Nephron (organoid): ENCODE data around the gene IGSF23.

ENCODE experiments used
- H3K27ac Mint-ChIP-seq, 3 experiments: 2 replicates each; pipeline ENCODE4 v1.8.0; 2020; ENCODE audit warnings: mixed read lengths in 3 of 3, mild to moderate bottlenecking in 2 of 3, moderate library complexity in 1 of 3
- H3K27me3 Mint-ChIP-seq: 2 replicates; pipeline ENCODE4 v1.8.0; 2021; ENCODE audit warnings: low read depth, mild to moderate bottlenecking, moderate library complexity, mixed read lengths
- H3K36me3 Mint-ChIP-seq: 2 replicates; pipeline ENCODE4 v1.8.0; 2020; ENCODE audit warnings: low read depth, mixed read lengths
- H3K4me1 Mint-ChIP-seq: 2 replicates; pipeline ENCODE4 v1.8.0; 2020; ENCODE audit warnings: mixed read lengths
- H3K4me3 Mint-ChIP-seq, 3 experiments: 2 replicates each; pipeline ENCODE4 v1.8.0; 2020; ENCODE audit warnings: mild to moderate bottlenecking in 3 of 3, mixed read lengths in 3 of 3, moderate library complexity in 2 of 3
- H3K9me3 Mint-ChIP-seq: 2 replicates; pipeline ENCODE4 v1.8.0; 2020; ENCODE audit warnings: mixed read lengths
- TF ChIP-seq, protein P1 (sequence below), 3 experiments: fragments of 200-600 bp; sonication (generic); IDR thresholded peaks; one replicate each; pipeline ENCODE4 v1.5.0; 2021; ENCODE audit warnings: antibody characterized with exemption in 3 of 3; ENCODE audit not compliant: unreplicated experiment in 3 of 3

Gene IGSF23

DNA sequence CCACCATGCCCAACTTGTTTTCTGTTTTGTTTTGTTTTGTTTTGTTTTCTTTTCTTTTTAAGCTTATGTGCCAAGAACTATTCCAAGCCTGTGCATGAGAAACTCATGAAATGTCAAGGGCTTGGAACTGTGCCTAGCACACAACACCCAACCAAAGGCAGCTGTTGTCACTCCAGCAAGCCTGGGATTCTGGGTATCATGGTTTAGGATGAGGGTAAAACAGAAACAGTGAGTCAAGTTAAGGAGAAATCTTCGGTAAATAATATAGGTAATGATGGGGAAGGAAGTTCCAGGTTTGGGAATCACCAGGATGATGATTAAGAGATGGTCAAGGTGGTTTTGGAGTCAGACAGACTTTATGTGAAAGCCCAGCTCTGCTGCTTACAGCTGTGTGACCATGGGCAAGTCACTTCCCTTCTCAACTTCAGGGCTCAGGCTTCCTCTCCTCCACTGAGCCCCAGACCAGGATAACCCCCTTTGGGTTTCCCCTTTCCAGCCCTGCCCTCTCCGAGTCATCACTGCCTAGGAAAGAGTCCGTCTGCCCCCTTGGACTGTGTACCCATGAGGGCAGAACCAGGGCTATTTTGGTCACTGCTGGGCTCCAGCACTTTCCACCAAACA lies 35.4 kb downstream of the IGSF23 start:
- Mint-ChIP-seq H3K4me3 (peak overlapping the region in 1 of 3 experiments; percentile 22), H3K27me3 (no peaks in the 10 kb centered on the region), H3K27ac (peak overlapping the region in 1 of 3 experiments; percentile 88), H3K36me3 (peaks cover 29% of the 10 kb centered on the region), H3K9me3 (no peaks in the 10 kb centered on the region), H3K4me1 (peaks cover 11% of the 10 kb centered on the region)
- TF ChIP-seq, protein P1, sequence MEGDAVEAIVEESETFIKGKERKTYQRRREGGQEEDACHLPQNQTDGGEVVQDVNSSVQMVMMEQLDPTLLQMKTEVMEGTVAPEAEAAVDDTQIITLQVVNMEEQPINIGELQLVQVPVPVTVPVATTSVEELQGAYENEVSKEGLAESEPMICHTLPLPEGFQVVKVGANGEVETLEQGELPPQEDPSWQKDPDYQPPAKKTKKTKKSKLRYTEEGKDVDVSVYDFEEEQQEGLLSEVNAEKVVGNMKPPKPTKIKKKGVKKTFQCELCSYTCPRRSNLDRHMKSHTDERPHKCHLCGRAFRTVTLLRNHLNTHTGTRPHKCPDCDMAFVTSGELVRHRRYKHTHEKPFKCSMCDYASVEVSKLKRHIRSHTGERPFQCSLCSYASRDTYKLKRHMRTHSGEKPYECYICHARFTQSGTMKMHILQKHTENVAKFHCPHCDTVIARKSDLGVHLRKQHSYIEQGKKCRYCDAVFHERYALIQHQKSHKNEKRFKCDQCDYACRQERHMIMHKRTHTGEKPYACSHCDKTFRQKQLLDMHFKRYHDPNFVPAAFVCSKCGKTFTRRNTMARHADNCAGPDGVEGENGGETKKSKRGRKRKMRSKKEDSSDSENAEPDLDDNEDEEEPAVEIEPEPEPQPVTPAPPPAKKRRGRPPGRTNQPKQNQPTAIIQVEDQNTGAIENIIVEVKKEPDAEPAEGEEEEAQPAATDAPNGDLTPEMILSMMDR (IDR thresholded peaks at IDR 0.05; ENCODE audit: unreplicated experiment in 3 of 3) = no peak

DNA sequence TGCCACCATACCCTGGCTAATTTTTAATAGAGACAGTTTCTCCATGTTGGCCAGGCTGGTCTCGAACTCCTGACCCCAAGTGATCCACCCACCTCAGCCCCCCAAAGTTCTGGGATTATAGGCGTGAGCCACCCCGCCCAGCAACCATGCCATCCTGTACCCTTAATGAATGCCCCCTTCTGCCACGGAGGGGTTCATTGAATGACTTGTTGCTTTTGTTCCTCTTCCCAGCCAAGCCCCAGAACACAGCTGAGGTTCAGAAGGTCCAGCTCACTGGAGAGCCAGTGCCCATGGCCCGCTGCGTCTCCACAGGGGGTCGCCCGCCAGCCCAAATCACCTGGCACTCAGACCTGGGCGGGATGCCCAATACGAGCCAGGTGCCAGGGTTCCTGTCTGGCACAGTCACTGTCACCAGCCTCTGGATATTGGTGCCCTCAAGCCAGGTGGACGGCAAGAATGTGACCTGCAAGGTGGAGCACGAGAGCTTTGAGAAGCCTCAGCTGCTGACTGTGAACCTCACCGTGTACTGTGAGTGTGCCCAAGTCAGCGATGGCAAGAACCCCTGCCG lies 36.3 kb downstream of the IGSF23 start:
- no peaks in the 10 kb centered on the region for H3K27me3 Mint-ChIP-seq
- H3K27ac Mint-ChIP-seq = no peak overlapping the region
- no peaks in the 10 kb centered on the region for H3K9me3 Mint-ChIP-seq
- H3K4me3 Mint-ChIP-seq = no peak overlapping the region
- H3K36me3 Mint-ChIP-seq = peaks cover 32% of the 10 kb centered on the region
- TF ChIP-seq, protein P1 (IDR thresholded peaks at IDR 0.05; ENCODE audit: unreplicated experiment in 3 of 3) = no peak
- H3K4me1 Mint-ChIP-seq = peaks cover 11% of the 10 kb centered on the region

DNA sequence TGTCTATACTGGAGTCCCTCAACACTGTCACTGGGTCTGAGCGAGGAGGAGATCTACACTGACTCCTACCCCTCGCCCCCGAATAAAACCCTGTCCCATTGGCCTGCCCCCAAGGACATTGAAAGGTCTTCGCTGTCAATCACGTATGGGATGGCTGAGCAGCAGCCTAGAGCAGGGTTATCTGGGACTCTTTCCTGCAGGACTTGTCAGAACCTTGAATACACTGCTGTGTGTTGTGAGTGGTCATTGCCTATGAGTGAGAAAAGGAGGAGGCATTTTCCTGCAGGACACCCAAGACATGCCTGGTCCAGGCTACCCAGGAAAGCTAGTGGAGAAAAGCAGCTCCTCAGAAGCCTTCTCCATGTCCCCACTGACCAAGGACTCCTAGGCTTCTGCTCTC lies 40.0 kb downstream of the IGSF23 start:
- Mint-ChIP-seq H3K9me3 (no peaks in the 10 kb centered on the region), H3K27ac (no peak overlapping the region), H3K27me3 (no peaks in the 10 kb centered on the region), H3K4me3 (no peak overlapping the region), H3K36me3 (peaks cover 60% of the 10 kb centered on the region), H3K4me1 (peaks cover 5% of the 10 kb centered on the region)
- TF ChIP-seq, protein P1 (IDR thresholded peaks at IDR 0.05; ENCODE audit: unreplicated experiment in 3 of 3) = no peak

DNA sequence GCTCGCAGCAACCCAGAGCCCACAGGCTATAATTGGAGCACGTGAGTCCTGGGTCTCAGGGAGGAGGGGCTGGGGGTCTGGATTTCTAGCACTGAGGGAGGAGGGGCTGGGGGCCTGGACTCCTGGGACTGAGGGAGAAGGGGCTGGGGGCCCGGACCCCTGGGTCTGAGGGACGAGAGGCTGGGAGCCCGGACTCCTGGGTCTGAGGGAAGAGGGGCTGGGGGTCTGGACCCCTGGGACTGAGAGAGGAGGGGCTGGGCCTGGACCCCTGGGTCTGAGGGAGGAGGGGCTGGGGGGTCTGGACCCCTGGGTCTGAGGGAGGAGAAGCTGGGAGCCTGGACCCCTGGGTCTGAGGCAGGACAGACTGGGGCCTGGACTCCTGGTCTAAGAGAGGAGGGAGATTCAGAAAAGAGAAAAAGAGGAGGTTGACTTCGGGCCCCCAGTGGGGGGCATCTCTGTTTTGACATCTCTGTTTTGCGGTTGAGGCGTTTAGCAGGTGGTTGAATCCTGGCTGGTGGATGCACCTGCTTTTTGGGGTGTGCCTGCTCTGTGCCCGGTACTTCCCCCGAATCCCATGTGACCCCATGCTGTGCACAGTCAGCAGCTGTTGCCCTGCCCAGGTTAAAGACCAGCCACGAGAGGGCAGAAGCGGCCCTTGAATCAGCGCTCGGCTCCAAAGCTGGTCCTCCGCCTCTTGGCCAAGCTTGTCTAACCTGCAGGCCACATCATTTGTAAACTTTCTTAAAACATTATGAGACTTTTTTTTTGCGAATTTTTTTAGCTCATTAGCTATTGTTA lies 40.8 kb downstream of the IGSF23 start:
- no peaks in the 10 kb centered on the region for H3K27me3 Mint-ChIP-seq
- no peaks in the 10 kb centered on the region for H3K4me1 Mint-ChIP-seq
- TF ChIP-seq, protein P1 (IDR thresholded peaks at IDR 0.05; ENCODE audit: unreplicated experiment in 3 of 3) = peak; percentile 31 to 55 (median 39)
- H3K9me3 Mint-ChIP-seq = no peaks in the 10 kb centered on the region
- H3K36me3 Mint-ChIP-seq = peaks cover 63% of the 10 kb centered on the region
- no peak overlapping the region for H3K27ac Mint-ChIP-seq
- no peak overlapping the region for H3K4me3 Mint-ChIP-seq

DNA sequence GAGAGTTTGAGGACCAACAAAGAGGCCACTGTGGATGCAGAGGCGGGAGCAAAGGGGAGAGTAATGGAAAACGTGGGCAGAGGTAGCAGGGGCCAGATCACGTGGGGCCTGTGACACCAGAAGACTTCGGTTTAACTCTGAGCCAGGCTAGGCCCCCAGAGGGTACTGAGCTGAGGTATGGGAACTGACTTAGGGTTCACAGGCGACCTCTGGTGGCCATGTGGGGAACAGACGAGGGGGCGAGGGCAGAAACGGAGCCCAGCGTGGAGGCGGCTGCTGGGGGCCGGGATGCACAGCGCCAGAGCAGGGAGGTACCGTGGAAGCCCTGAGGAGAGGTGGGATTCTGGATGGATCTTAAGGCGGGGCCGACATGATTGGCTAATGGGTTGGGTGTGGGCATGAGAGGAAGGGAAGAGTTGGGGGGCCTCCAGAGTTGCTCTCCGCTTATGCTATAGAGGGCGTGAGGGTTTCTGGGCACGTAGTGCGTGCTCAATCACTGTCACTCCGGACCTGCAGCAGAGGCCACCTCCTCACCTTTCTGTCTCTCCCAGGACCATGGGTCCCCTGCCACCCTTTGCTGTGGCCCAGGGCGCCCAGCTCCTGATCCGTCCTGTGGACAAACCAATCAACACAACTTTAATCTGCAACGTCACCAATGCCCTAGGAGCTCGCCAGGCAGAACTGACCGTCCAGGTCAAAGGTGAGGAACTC lies 44.0 kb downstream of the IGSF23 start:
- Mint-ChIP-seq H3K27ac (no peak overlapping the region), H3K4me1 (peaks cover 8% of the 10 kb centered on the region), H3K36me3 (peaks cover 55% of the 10 kb centered on the region), H3K27me3 (no peaks in the 10 kb centered on the region), H3K9me3 (no peaks in the 10 kb centered on the region), H3K4me3 (no peak overlapping the region)
- TF ChIP-seq, protein P1 (IDR thresholded peaks at IDR 0.05; ENCODE audit: unreplicated experiment in 3 of 3) = peak; percentile 81 to 87 (median 84)
